Activated CD4-positive, alpha-beta T cell treated with anti-CD3 and anti-CD28 coated beads, Interleukin-2, amount 10 ng/mL, durations not matched to agents 24 days and 14 days (primary cell): ENCODE results near the gene BMPR1A. TPM values are rescaled to one million over a fixed set of nuclear protein-coding genes. Genes with fewer than 3 reads are reported as not detected.

ENCODE experiments used
- DNase-seq: peaks from one replicate; pipeline ENCODE4 v3.0.0; 2022
- H3K27ac Mint-ChIP-seq: one replicate; pipeline ENCODE4 v1.8.0; 2022; ENCODE audit warnings: mild to moderate bottlenecking, mixed read lengths
- H3K27me3 Mint-ChIP-seq: one replicate; pipeline ENCODE4 v1.8.0; 2022; ENCODE audit warnings: mixed read lengths
- H3K36me3 Mint-ChIP-seq: one replicate; pipeline ENCODE4 v1.8.0; 2022; ENCODE audit warnings: low read depth, mild to moderate bottlenecking, mixed read lengths
- H3K4me1 Mint-ChIP-seq: one replicate; pipeline ENCODE4 v1.8.0; 2021; ENCODE audit warnings: mixed read lengths
- H3K4me3 Mint-ChIP-seq: one replicate; pipeline ENCODE4 v1.8.0; 2022; ENCODE audit warnings: mild to moderate bottlenecking, moderate library complexity, mixed read lengths
- H3K9me3 Mint-ChIP-seq: one replicate; pipeline ENCODE4 v1.8.0; 2021; ENCODE audit warnings: mixed read lengths
- intact Hi-C: fragments of 100-400 bp; cut with micrococcal nuclease; formaldehyde crosslinking; loops from one replicate; pipeline ENCODE4 v1.15.1; 2023
- total RNA-seq: library from RNA; stranded (reverse); gene quantifications from 2 replicates; pipeline ENCODE4 v1.2.3, GENCODE V29; 2022

The BMPR1A gene
- 10.5 and 10.9 TPM in 2 replicates for total RNA-seq

GRCh38 chr10:86756511-86757112 is at the start of gene BMPR1A:
Gene BMPR1A, plus strand, starts transcription at chr10:86756619. Its CDS starts 119,400 bp downstream, at chr10:86876019.
- H3K27ac Mint-ChIP-seq, result peak within 1 kb of the TSS; percentile 86
- peaks cover 40% of the 10 kb centered on the region for H3K4me1 Mint-ChIP-seq
- intact Hi-C loops, result loop anchor here (1.0 to 10.0 kb wide), 5 partner anchors 45 to 352 kb away; partner anchors contain the start of genes GLUD1, SHLD2 and WAPL
- no peaks in the 10 kb centered on the region for H3K9me3 Mint-ChIP-seq
- peaks cover 40% of the 10 kb centered on the region for H3K27me3 Mint-ChIP-seq
- peak within 1 kb of the TSS; percentile 88 for H3K4me3 Mint-ChIP-seq
- DNase-seq, result no peak
- peaks cover 1% of the 10 kb centered on the region for H3K36me3 Mint-ChIP-seq

GRCh38 chr10:86706977-86707376 is 49.4 kb upstream of the BMPR1A start:
- Mint-ChIP-seq H3K9me3 (no peaks in the 10 kb centered on the region), H3K4me3 (no peak overlapping the region), H3K27ac (no peak overlapping the region), H3K27me3 (no peaks in the 10 kb centered on the region), H3K36me3 (peaks cover 2% of the 10 kb centered on the region), H3K4me1 (peaks cover 9% of the 10 kb centered on the region)
- no peak for DNase-seq
- intact Hi-C loops, result no loop called here

GRCh38 chr10:86707505-86707904 is 48.9 kb upstream of the BMPR1A start:
- Mint-ChIP-seq H3K4me1 (peaks cover 13% of the 10 kb centered on the region), H3K4me3 (no peak overlapping the region), H3K36me3 (peaks cover 2% of the 10 kb centered on the region), H3K9me3 (no peaks in the 10 kb centered on the region), H3K27ac (no peak overlapping the region), H3K27me3 (no peaks in the 10 kb centered on the region)
- intact Hi-C loops, result no loop called here
- DNase-seq, result no peak

- Mint-ChIP-seq H3K36me3 (peaks cover 2% of the 10 kb centered on the region), H3K9me3 (no peaks in the 10 kb centered on the region), H3K27me3 (no peaks in the 10 kb centered on the region), H3K4me3 (no peak overlapping the region), H3K27ac (no peak overlapping the region), H3K4me1 (peaks cover 13% of the 10 kb centered on the region)
- intact Hi-C loops, result no loop called here
- DNase-seq, result no peak
These were observed 48.2 kb upstream of the BMPR1A start for GRCh38 chr10:86708068-86708782.

- DNase-seq, result no peak
- intact Hi-C loops, result no loop called here
- Mint-ChIP-seq H3K4me1 (peaks cover 13% of the 10 kb centered on the region), H3K27ac (no peak overlapping the region), H3K4me3 (no peak overlapping the region), H3K36me3 (peaks cover 2% of the 10 kb centered on the region), H3K27me3 (no peaks in the 10 kb centered on the region), H3K9me3 (no peaks in the 10 kb centered on the region)
These were observed 47.5 kb upstream of the BMPR1A start for GRCh38 chr10:86708783-86709380.

- H3K9me3 Mint-ChIP-seq, result no peaks in the 10 kb centered on the region
- peak overlapping the region; percentile 97 for H3K27ac Mint-ChIP-seq
- peaks cover 13% of the 10 kb centered on the region for H3K4me1 Mint-ChIP-seq
- peak overlapping the region; percentile 94 for H3K4me3 Mint-ChIP-seq
- H3K36me3 Mint-ChIP-seq, result peaks cover 2% of the 10 kb centered on the region
- no peaks in the 10 kb centered on the region for H3K27me3 Mint-ChIP-seq
- intact Hi-C loops, result loop anchor here (2.0 to 10.0 kb wide), 4 partner anchors 189 to 1105 kb away; partner anchors contain the start of genes ATAD1 and MINPP1
- DNase-seq, result no peak
These were observed 46.8 kb upstream of the BMPR1A start for GRCh38 chr10:86709396-86710185.

- peak overlapping the region; percentile 97 for H3K27ac Mint-ChIP-seq
- peaks cover 13% of the 10 kb centered on the region for H3K4me1 Mint-ChIP-seq
- intact Hi-C loops, result loop anchor here (1.0 to 10.0 kb wide), 7 partner anchors 46 to 1104 kb away; partner anchors contain the start of genes ATAD1 and MINPP1
- H3K27me3 Mint-ChIP-seq, result no peaks in the 10 kb centered on the region
- H3K4me3 Mint-ChIP-seq, result peak overlapping the region; percentile 94
- peaks cover 2% of the 10 kb centered on the region for H3K36me3 Mint-ChIP-seq
- DNase-seq, result peak; percentile 96
- no peaks in the 10 kb centered on the region for H3K9me3 Mint-ChIP-seq
These were observed 45.4 kb upstream of the BMPR1A start for GRCh38 chr10:86710987-86711512.

GRCh38 chr10:86711513-86712316 is 44.7 kb upstream of the BMPR1A start:
- peaks cover 13% of the 10 kb centered on the region for H3K4me1 Mint-ChIP-seq
- H3K4me3 Mint-ChIP-seq, result peak overlapping the region; percentile 81

GRCh38 chr10:86712317-86712707 is 44.1 kb upstream of the BMPR1A start:
- Mint-ChIP-seq H3K27ac (peak overlapping the region; percentile 87), H3K9me3 (no peaks in the 10 kb centered on the region), H3K36me3 (peaks cover 2% of the 10 kb centered on the region), H3K4me3 (peak overlapping the region; percentile 81), H3K27me3 (no peaks in the 10 kb centered on the region), H3K4me1 (peaks cover 13% of the 10 kb centered on the region)
- intact Hi-C loops, result loop anchor here (5.0 to 10.0 kb wide), 2 partner anchors 790 to 1102 kb away; partner anchors contain the start of genes ATAD1 and MINPP1
- no peak for DNase-seq

More at GRCh38 chr10:86711513-86712316, 44.7 kb upstream of the BMPR1A start:
- H3K36me3 Mint-ChIP-seq, result peaks cover 2% of the 10 kb centered on the region
- intact Hi-C loops, result loop anchor here (1.0 to 10.0 kb wide), 7 partner anchors 46 to 1103 kb away; partner anchors contain the start of genes ATAD1 and MINPP1
- peak overlapping the region; percentile 87 for H3K27ac Mint-ChIP-seq
- H3K9me3 Mint-ChIP-seq, result no peaks in the 10 kb centered on the region
- no peaks in the 10 kb centered on the region for H3K27me3 Mint-ChIP-seq
- DNase-seq, result peak; percentile 88

- Mint-ChIP-seq H3K27me3 (peaks cover 5% of the 10 kb centered on the region), H3K9me3 (no peaks in the 10 kb centered on the region), H3K36me3 (no peaks in the 10 kb centered on the region), H3K27ac (no peak overlapping the region), H3K4me1 (peaks cover 11% of the 10 kb centered on the region), H3K4me3 (no peak overlapping the region)
- DNase-seq, result no peak
- intact Hi-C loops, result loop anchor here (10.0 kb wide), 1 partner anchor 1100 kb away; the partner anchor contains the start of gene ATAD1
These were observed 41.1 kb upstream of the BMPR1A start for GRCh38 chr10:86715156-86715795.

GRCh38 chr10:86715836-86716235 is 40.6 kb upstream of the BMPR1A start:
- H3K9me3 Mint-ChIP-seq, result no peaks in the 10 kb centered on the region
- no peaks in the 10 kb centered on the region for H3K36me3 Mint-ChIP-seq
- H3K27ac Mint-ChIP-seq, result no peak overlapping the region
- peaks cover 9% of the 10 kb centered on the region for H3K27me3 Mint-ChIP-seq
- H3K4me3 Mint-ChIP-seq, result no peak overlapping the region
- H3K4me1 Mint-ChIP-seq, result peaks cover 6% of the 10 kb centered on the region
- intact Hi-C loops, result loop anchor here (10.0 kb wide), 1 partner anchor 1099 kb away; the partner anchor contains the start of gene ATAD1
- no peak for DNase-seq

GRCh38 chr10:86716466-86716865 is 40.0 kb upstream of the BMPR1A start:
- no peak for DNase-seq
- Mint-ChIP-seq H3K4me3 (no peak overlapping the region), H3K9me3 (no peaks in the 10 kb centered on the region), H3K36me3 (no peaks in the 10 kb centered on the region), H3K27ac (no peak overlapping the region), H3K27me3 (peaks cover 14% of the 10 kb centered on the region), H3K4me1 (peaks cover 4% of the 10 kb centered on the region)
- intact Hi-C loops, result loop anchor here (10.0 kb wide), 1 partner anchor 1098 kb away; the partner anchor contains the start of gene ATAD1
